Kidney epithelial cell (primary cell): Measurements from ENCODE around the gene ATF2. TPM values are rescaled to one million over a fixed set of nuclear protein-coding genes. Genes with fewer than 3 reads are reported as not detected.

Source experiments
- DNase-seq: peaks from one replicate; pipeline ENCODE4 v3.0.0-alpha.2; 2010; ENCODE audit warnings: low read depth
- H3K27me3 ChIP-seq: 2 replicates; pipeline ENCODE4 v1.6.0; 2011; ENCODE audit warnings: low read length; ENCODE audit not compliant: control insufficient read depth, insufficient read depth
- H3K36me3 ChIP-seq: 2 replicates; pipeline ENCODE4 v1.5.1; 2011; ENCODE audit warnings: low read length; ENCODE audit not compliant: control insufficient read depth, insufficient read depth
- H3K4me3 ChIP-seq: 2 replicates; pipeline ENCODE4 v1.5.1; 2011; ENCODE audit warnings: low read depth, mild to moderate bottlenecking, control low read depth, low read length
- total RNA-seq: library from RNA; depleted of rRNA; stranded (reverse); fragments of >200 nt; gene quantifications from 2 replicates; pipeline ENCODE4 v1.2.3, GENCODE V29; 2015
- TF ChIP-seq, protein P1 (sequence below): IDR thresholded peaks from 2 replicates; pipeline ENCODE4 v1.5.1; 2011; ENCODE audit warnings: mild to moderate bottlenecking, moderate library complexity, low read length, control low read depth, inconsistent platforms; ENCODE audit not compliant: insufficient read depth, poor library complexity, severe bottlenecking

Gene ATF2
- total RNA-seq, 1 donor from 2014 or later, result 35.1 TPM

DNA sequence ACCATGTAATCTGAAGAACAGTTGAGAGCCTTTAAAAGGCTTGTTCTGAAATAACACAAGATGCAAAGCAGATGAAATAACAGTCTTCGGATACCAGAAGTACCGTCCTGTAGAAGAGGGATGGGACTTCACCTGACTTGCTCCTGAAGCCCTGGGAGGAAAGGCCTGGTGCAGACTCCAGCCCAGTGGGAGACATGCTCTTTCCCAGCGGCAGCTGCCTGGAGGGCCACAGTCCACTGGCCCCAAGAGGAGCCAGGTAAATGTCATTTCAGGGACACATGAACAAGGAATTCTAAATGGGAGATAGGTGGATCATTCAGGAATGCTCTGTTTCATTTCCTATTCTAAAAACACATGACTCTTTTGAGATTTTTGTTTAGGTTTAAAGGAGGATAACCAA lies 140.2 kb downstream of the ATF2 start:
- DNase-seq, result no peak
- H3K27me3 ChIP-seq, result no peaks in the 10 kb centered on the region
- no peaks in the 10 kb centered on the region for H3K36me3 ChIP-seq
- TF ChIP-seq, protein P1, sequence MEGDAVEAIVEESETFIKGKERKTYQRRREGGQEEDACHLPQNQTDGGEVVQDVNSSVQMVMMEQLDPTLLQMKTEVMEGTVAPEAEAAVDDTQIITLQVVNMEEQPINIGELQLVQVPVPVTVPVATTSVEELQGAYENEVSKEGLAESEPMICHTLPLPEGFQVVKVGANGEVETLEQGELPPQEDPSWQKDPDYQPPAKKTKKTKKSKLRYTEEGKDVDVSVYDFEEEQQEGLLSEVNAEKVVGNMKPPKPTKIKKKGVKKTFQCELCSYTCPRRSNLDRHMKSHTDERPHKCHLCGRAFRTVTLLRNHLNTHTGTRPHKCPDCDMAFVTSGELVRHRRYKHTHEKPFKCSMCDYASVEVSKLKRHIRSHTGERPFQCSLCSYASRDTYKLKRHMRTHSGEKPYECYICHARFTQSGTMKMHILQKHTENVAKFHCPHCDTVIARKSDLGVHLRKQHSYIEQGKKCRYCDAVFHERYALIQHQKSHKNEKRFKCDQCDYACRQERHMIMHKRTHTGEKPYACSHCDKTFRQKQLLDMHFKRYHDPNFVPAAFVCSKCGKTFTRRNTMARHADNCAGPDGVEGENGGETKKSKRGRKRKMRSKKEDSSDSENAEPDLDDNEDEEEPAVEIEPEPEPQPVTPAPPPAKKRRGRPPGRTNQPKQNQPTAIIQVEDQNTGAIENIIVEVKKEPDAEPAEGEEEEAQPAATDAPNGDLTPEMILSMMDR, result no peak
- no peak overlapping the region for H3K4me3 ChIP-seq

DNA sequence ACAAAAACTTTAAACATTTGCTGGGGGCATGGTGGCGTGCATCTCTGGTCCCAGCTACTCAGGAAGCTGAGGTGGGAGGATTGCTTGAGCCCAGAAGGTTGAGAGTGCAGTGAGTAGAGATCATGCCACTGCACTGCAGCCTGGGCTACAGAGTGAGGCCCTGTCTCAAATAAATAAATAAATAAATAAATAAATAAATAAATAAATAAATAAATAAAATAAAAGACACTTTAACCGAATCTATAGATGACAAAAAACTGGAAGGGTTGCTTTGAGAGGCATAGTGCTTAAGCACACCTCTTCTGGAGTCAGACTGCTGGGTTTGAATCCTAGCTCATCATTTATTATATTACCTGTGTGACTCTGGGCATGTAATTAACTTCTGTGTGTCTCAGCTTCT lies 141.6 kb downstream of the ATF2 start:
- H3K27me3 ChIP-seq, result no peaks in the 10 kb centered on the region
- DNase-seq, result no peak
- TF ChIP-seq, protein P1, result no peak
- no peak overlapping the region for H3K4me3 ChIP-seq
- H3K36me3 ChIP-seq, result no peaks in the 10 kb centered on the region

DNA sequence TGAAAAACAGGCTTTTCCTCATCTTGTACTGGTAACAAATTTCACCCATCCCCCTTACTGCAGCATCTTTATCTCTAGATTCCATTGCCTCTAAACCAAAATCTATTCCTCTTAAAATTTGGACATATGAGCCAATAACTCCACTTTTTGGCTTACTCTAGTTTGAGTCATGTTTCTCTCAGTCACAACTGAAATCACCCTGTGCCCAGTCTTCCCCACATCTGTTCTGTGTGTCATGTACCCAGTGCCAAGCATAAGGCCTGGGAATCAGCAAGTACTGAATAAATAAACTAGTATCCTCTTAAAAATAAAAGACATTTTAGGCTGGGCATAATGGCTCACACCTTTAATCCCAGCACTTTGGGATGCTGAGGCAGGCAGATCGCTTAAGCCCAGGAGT lies 142.1 kb downstream of the ATF2 start:
- Histone ChIP-seq H3K36me3 (no peaks in the 10 kb centered on the region), H3K27me3 (no peaks in the 10 kb centered on the region), H3K4me3 (no peak overlapping the region)
- DNase-seq, result no peak
- TF ChIP-seq, protein P1, result no peak

DNA sequence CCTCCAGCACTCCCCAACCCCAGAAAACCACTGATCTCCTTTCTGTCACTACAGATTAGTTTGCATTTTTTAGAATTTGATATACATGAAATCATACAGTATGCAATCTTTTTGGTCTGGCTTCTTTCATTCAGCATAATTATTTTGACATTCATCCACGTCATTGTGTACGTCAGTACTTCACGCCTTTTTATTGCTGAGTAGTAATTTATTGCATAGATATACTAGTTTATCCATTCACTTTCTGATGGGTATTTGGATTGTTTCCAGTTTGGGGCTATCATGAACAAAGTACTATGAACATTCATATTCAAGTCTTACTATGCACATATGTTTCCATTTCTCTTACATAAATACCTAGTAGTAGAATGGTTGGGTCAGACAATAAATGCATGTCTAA lies 142.8 kb downstream of the ATF2 start:
- no peaks in the 10 kb centered on the region for H3K36me3 ChIP-seq
- no peak for DNase-seq
- no peak overlapping the region for H3K4me3 ChIP-seq
- TF ChIP-seq, protein P1, result no peak
- H3K27me3 ChIP-seq, result no peaks in the 10 kb centered on the region

DNA sequence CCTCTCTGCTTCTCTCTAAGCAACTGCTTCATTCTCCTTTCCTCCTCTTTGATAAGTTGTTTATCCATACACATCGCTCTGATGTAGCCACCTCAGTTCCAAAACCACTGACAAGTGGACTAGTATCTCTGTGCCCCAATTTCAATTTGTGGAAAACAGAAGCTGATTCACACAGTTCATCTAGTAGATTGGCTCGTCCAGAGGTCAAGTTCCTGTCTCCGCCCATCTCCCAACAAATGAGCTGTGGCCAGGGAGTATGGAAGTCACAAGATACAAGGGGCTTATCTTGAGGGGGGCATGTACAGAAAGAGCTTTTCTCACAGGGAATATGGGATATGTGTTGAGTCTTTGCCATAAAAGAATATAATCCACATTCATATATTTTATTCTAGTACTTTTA lies 145.1 kb downstream of the ATF2 start:
- Histone ChIP-seq H3K36me3 (no peaks in the 10 kb centered on the region), H3K4me3 (no peak overlapping the region)
- TF ChIP-seq, protein P1, result no peak

More for the DNA sequence above, 145.1 kb downstream of the ATF2 start:
- no peak for DNase-seq
- no peaks in the 10 kb centered on the region for H3K27me3 ChIP-seq

Other genes starting within 250 kb of the ATF2 start
- gene CHN1, start 162.8 kb downstream of the ATF2 start, total RNA-seq, result 19.3 and 23.7 TPM in 2 replicates
- 137 and 159 TPM in 2 replicates for gene ATP5MC3, start 13.5 kb upstream of the ATF2 start, total RNA-seq